SU-DHL-6 (cell line): Measurements from ENCODE around the gene SORL1.

Experiments used
- EZH2phosphoT487 ChIP-seq: fragments of 200-600 bp; sonication (generic), shearing (Covaris generic); conservative IDR thresholded peaks from 2 replicates; pipeline ENCODE4 v1.6.1; 2018; ENCODE audit warnings: mild to moderate bottlenecking, antibody characterized with exemption, low read length, moderate library complexity, mixed read lengths
- TF ChIP-seq, protein P1 (sequence below): fragments of 200-600 bp; sonication (generic); IDR thresholded peaks from one replicate; pipeline ENCODE4 v1.5.1; 2017; ENCODE audit warnings: antibody characterized with exemption, mild to moderate bottlenecking, low read length, moderate library complexity; ENCODE audit not compliant: insufficient read depth, poor library complexity, severe bottlenecking

DNA sequence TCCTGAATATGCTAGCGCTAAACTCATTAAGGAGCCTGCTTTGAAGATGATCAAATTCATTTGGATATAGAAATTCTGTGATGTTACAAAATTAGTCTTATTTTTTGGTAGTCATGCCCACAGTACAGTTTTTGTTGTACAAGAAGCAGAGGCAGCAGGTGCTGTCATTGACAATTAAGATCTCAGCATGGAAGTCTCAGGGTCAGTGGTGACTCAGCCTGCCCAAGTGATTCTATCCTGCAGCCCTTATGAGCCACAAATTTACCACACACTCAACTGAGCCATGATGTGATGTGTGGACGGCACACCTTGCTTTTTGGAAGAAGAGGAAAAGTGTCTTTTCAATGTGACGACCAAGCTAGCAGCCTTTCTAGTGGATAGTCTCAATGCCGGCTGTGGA, 154.2 kb downstream of the SORL1 start:
- TF ChIP-seq, protein P1, sequence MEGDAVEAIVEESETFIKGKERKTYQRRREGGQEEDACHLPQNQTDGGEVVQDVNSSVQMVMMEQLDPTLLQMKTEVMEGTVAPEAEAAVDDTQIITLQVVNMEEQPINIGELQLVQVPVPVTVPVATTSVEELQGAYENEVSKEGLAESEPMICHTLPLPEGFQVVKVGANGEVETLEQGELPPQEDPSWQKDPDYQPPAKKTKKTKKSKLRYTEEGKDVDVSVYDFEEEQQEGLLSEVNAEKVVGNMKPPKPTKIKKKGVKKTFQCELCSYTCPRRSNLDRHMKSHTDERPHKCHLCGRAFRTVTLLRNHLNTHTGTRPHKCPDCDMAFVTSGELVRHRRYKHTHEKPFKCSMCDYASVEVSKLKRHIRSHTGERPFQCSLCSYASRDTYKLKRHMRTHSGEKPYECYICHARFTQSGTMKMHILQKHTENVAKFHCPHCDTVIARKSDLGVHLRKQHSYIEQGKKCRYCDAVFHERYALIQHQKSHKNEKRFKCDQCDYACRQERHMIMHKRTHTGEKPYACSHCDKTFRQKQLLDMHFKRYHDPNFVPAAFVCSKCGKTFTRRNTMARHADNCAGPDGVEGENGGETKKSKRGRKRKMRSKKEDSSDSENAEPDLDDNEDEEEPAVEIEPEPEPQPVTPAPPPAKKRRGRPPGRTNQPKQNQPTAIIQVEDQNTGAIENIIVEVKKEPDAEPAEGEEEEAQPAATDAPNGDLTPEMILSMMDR, result no peak
- TF ChIP-seq EZH2phosphoT487, result no peak
